Spinal cord (tissue), 10 donors: ENCODE results near the gene ELP4. TPM values are rescaled to one million over a fixed set of nuclear protein-coding genes. Genes with fewer than 3 reads are reported as not detected.
A peak's percentile ranks its signal among the peaks of the same experiment; 100 is the strongest.
"Not testable (repeated sequence)": the region's sequence is repeated elsewhere in the genome, so short reads cannot be mapped to it uniquely, and the experiment has no call there.

Source experiments
- DNase-seq, 6 donors: peaks; one replicate each; pipeline versions ENCODE4 v3.0.0 to v3.0.0-alpha.2; 2013 to 2015; ENCODE audit warnings: low spot score in 6 of 6, low read depth in 4 of 6
- H3K27ac ChIP-seq: one replicate; pipeline ENCODE4 v1.5.1; 2013; ENCODE audit warnings: low read depth, low read length, control low read depth
- H3K27me3 ChIP-seq: one replicate; pipeline ENCODE4 v1.6.1; 2013; ENCODE audit warnings: low read length; ENCODE audit not compliant: control insufficient read depth, insufficient read depth
- H3K36me3 ChIP-seq: one replicate; pipeline ENCODE4 v1.6.1; 2013; ENCODE audit warnings: low read length; ENCODE audit not compliant: control insufficient read depth, insufficient read depth
- H3K4me1 ChIP-seq: one replicate; pipeline ENCODE4 v1.6.1; 2013; ENCODE audit warnings: low read length; ENCODE audit not compliant: control insufficient read depth, insufficient read depth
- H3K4me3 ChIP-seq: one replicate; pipeline ENCODE4 v1.5.1; 2013; ENCODE audit warnings: low read depth, low read length, control low read depth
- H3K9me3 ChIP-seq: one replicate; pipeline ENCODE4 v1.6.1; 2013; ENCODE audit warnings: low read length; ENCODE audit not compliant: control insufficient read depth, insufficient read depth
- WGBS: methylation state at CpG from one replicate; pipeline ENCODE4 v1.1.5; 2013; ENCODE audit warnings: missing lambda C conversion rate; ENCODE audit not compliant: insufficient coverage; 5-methylcytosine and 5-hydroxymethylcytosine counted together
- polyA plus RNA-seq, 2 donors: library from polyadenylated mRNA; unstranded; fragments of 120-200 nt; gene quantifications; one replicate each; pipeline ENCODE4 v1.2.1, GENCODE V29; 2013; ENCODE audit not compliant: insufficient read length in 2 of 2
- total RNA-seq, 2 donors: library from RNA; depleted of rRNA in 1 of 2; stranded (reverse); fragments of 120-200 nt in 1 of 2; fragments of >200 nt in 1 of 2; gene quantifications; one replicate each; pipeline versions ENCODE4 v1.2.3 to v1.2.4, GENCODE V29; 2013 to 2014
- donor health status: healthy.

ELP4 gene
- total and polyA plus RNA-seq, 4 donors = 24.8 to 57.7 (median 36.2) TPM

GRCh38 chr11:31680770-31681169, 171.2 kb downstream of the ELP4 start:
- no peak for DNase-seq
- Histone ChIP-seq H3K36me3 (peaks cover 2% of the 10 kb centered on the region), H3K27ac (no peak overlapping the region), H3K4me1 (no peaks in the 10 kb centered on the region), H3K27me3 (no peaks in the 10 kb centered on the region), H3K4me3 (no peak overlapping the region), H3K9me3 (no peaks in the 10 kb centered on the region)
- WGBS = no CpG with 5 or more reads among the region's 3 CpGs

GRCh38 chr11:31687256-31687655, 177.7 kb downstream of the ELP4 start:
- no CpG with 5 or more reads among the region's 1 CpG for whole genome bisulfite sequencing
- no peaks in the 10 kb centered on the region for H3K36me3 ChIP-seq
- DNase-seq = no peak
- no peaks in the 10 kb centered on the region for H3K4me1 ChIP-seq
- H3K27me3 ChIP-seq = no peaks in the 10 kb centered on the region
- H3K4me3 ChIP-seq = no peak overlapping the region
- H3K9me3 ChIP-seq = no peaks in the 10 kb centered on the region
- H3K27ac ChIP-seq = no peak overlapping the region

- peak in 1 of 6 donors; percentile 48 for DNase-seq
- H3K27ac ChIP-seq = no peak overlapping the region
- no peaks in the 10 kb centered on the region for H3K4me1 ChIP-seq
- no peaks in the 10 kb centered on the region for H3K36me3 ChIP-seq
- no peaks in the 10 kb centered on the region for H3K27me3 ChIP-seq
- H3K4me3 ChIP-seq = no peak overlapping the region
- no CpG with 5 or more reads among the region's 4 CpGs for WGBS
- H3K9me3 ChIP-seq = no peaks in the 10 kb centered on the region
Measured at GRCh38 chr11:31687861-31688260, 178.3 kb downstream of the ELP4 start.

- DNase-seq = no peak
- no peaks in the 10 kb centered on the region for H3K4me1 ChIP-seq
- no peaks in the 10 kb centered on the region for H3K9me3 ChIP-seq
- no peaks in the 10 kb centered on the region for H3K36me3 ChIP-seq
- no peak overlapping the region for H3K4me3 ChIP-seq
- H3K27me3 ChIP-seq = no peaks in the 10 kb centered on the region
- H3K27ac ChIP-seq = no peak overlapping the region
Measured at GRCh38 chr11:31689559-31689958, 180.0 kb downstream of the ELP4 start.

- no CpG with 5 or more reads among the region's 2 CpGs for WGBS
- no peak overlapping the region for H3K27ac ChIP-seq
- peak in 2 of 6 donors; percentile 19 to 82 for DNase-seq
- H3K27me3 ChIP-seq = no peaks in the 10 kb centered on the region
- no peak overlapping the region for H3K4me3 ChIP-seq
- no peaks in the 10 kb centered on the region for H3K4me1 ChIP-seq
- H3K9me3 ChIP-seq = no peaks in the 10 kb centered on the region
- no peaks in the 10 kb centered on the region for H3K36me3 ChIP-seq
Measured at GRCh38 chr11:31690041-31690440, 180.5 kb downstream of the ELP4 start.

GRCh38 chr11:31690516-31690915, 180.9 kb downstream of the ELP4 start:
- H3K27ac ChIP-seq = no peak overlapping the region
- DNase-seq = no peak
- no peaks in the 10 kb centered on the region for H3K4me1 ChIP-seq
- no CpG with 5 or more reads among the region's 2 CpGs for WGBS
- H3K4me3 ChIP-seq = no peak overlapping the region
- H3K36me3 ChIP-seq = no peaks in the 10 kb centered on the region
- no peaks in the 10 kb centered on the region for H3K27me3 ChIP-seq
- no peaks in the 10 kb centered on the region for H3K9me3 ChIP-seq

GRCh38 chr11:31692466-31692865, 182.9 kb downstream of the ELP4 start:
- WGBS = 81% methylated on average over 1 of the region's 2 CpGs
- Histone ChIP-seq H3K9me3 (no peaks in the 10 kb centered on the region), H3K4me1 (no peaks in the 10 kb centered on the region), H3K36me3 (no peaks in the 10 kb centered on the region), H3K27ac (no peak overlapping the region), H3K4me3 (no peak overlapping the region), H3K27me3 (no peaks in the 10 kb centered on the region)
- DNase-seq = no peak

- no CpG with 5 or more reads among the region's 1 CpG for WGBS
- not testable (repeated sequence) for H3K27ac ChIP-seq, H3K36me3 ChIP-seq, H3K4me3 ChIP-seq, DNase-seq, H3K9me3 ChIP-seq, H3K27me3 ChIP-seq, H3K4me1 ChIP-seq
Measured at GRCh38 chr11:31697049-31697448, 187.5 kb downstream of the ELP4 start.

- no peak overlapping the region for H3K4me3 ChIP-seq
- DNase-seq = no peak
- H3K36me3 ChIP-seq = no peaks in the 10 kb centered on the region
- no peaks in the 10 kb centered on the region for H3K4me1 ChIP-seq
- no CpG with 5 or more reads among the region's 1 CpG for WGBS
- H3K27ac ChIP-seq = no peak overlapping the region
- H3K27me3 ChIP-seq = no peaks in the 10 kb centered on the region
- no peaks in the 10 kb centered on the region for H3K9me3 ChIP-seq
Measured at GRCh38 chr11:31699066-31699465, 189.5 kb downstream of the ELP4 start.

- H3K9me3 ChIP-seq = no peaks in the 10 kb centered on the region
- H3K27me3 ChIP-seq = no peaks in the 10 kb centered on the region
- no peak overlapping the region for H3K27ac ChIP-seq
- no peaks in the 10 kb centered on the region for H3K4me1 ChIP-seq
- no peaks in the 10 kb centered on the region for H3K36me3 ChIP-seq
- WGBS = 13% methylated on average over 1 of the region's 1 CpG
- no peak for DNase-seq
- no peak overlapping the region for H3K4me3 ChIP-seq
Measured at GRCh38 chr11:31702966-31703365, 193.4 kb downstream of the ELP4 start.
